Ramos (cell line): ENCODE measurements around the gene ANAPC15.

Experiments used
- in situ Hi-C: fragments of 300-500 bp; cut with MboI; formaldehyde crosslinking; loops from one replicate; pipeline ENCODE4 v1.14.3; 2022; ENCODE audit warnings: low sequenced_read_pairs; ENCODE audit not compliant: unreplicated experiment

The ANAPC15 gene

DNA sequence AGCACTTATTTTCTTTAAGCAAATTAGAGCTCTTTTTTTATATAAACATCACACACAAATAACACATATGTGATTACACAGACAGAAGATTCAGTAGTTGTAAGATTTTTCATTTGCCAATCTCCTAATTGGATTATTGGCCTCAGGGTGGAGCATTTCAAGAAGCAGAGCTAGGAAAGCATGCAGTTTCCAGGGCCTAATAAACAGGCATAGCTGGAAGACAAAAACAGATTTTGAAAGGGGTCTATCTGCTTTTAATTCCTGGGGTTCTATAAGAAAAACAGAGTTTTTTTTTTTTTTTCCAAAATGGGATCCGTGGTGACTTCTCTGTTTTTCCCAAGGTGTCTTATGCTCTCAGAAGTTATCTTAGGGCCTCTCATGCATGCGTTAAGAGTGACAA lies 15.4 kb upstream of the ANAPC15 start:
- in situ Hi-C loops = no loop called here

DNA sequence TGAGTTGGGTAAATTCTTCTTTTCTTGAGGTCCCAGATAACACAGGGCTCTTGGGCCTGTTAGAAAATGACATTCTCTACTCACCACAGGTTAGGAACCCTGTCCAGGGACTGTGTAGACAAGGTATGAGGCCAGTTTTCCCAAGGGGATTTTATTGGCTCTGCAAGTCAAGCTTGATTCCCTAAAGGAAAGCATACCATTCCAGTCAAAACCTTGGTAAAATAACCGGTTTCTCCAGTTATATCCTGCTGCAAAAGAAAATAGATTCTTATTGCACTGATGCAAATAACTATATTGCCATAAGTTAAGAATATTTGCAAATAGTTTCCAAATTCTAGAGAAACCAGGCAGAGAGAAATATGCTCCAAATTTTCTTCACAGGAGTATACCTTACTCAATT lies 13.5 kb upstream of the ANAPC15 start:
- in situ Hi-C loops = no loop called here

DNA sequence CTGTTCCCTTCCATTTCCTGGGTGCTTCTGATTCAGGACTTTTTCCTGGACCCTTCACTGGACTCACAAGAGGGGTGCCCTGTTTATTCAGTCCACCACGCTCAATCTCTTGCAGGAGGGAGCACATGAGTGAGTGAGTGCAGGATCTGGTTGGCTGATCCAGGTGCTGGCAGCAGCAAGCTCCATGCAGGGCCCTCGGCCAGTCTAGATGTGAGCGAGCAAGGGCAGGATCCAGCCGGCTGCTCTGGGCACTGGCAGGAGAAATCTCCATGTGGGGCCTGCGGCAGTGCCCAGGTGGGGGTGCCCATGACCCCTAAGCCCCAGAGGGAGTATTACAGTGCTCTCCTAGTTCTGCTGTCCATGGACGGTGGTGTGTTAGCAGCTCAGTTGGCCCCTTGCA lies 11.6 kb upstream of the ANAPC15 start:
- in situ Hi-C loops = no loop called here

DNA sequence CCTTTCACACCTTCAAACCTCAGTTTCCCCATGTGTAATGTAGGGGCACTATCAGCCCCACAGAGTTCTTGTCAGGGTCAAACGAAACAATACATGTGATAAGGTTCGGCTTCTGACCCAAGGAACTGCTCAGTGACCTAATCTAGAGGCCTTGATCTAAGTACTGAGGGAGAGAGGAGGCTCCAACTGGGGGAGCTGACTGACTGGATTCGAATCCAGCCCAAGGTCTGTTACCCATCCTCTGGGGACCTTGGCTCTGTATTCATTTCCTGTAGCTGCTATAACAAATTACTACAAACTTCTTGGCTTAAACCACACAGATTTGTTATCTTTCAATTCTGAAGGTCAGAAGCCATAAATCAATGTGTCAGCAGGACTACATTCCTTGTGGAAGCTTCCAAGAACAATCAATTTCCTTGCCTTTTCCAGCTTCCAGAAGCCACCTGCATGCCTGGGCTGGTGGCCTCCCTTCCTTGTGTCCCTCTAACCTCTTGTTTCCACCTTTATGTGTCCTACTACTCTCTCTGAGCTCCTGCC lies 10.7 kb upstream of the ANAPC15 start:
- in situ Hi-C loops = no loop called here

DNA sequence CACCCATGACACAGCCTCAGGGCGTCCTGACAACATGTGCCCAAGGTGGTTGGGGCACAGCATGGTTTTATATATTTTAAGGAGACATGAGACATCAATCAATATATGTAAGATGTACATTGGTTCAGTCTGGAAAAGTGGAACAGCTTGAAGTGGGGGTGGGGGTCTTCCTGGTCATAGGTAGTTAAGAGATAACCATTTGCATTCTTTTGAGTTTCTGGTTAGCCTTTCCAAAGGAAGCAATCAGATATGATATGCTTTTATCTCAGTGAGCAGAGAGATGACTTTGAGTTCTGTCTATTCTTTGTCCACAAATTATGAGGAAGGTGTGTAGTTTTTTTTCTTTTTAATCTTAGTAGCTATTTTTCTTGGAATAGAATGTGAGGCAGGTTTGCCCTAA lies 10.1 kb upstream of the ANAPC15 start:
- in situ Hi-C loops = no loop called here

DNA sequence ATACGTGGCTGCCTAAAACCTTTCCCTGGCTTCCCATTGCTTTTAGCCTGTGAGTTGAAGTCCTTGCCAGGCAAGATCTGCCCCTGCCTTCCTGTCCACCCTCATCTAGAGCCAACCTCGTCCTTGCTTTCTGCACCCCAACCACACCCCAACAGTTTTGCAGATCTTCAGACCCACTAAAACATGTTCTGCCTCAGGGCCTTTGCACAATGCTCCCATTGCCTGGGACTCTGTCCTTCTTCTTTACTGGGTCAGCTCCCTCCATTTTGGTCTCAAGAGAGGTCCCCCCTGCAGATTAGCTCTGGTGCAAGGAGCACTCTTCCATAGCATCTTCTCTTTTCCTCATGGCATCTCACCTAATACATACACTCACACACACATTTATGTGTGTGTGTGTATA lies 8.4 kb upstream of the ANAPC15 start:
- in situ Hi-C loops = no loop called here

DNA sequence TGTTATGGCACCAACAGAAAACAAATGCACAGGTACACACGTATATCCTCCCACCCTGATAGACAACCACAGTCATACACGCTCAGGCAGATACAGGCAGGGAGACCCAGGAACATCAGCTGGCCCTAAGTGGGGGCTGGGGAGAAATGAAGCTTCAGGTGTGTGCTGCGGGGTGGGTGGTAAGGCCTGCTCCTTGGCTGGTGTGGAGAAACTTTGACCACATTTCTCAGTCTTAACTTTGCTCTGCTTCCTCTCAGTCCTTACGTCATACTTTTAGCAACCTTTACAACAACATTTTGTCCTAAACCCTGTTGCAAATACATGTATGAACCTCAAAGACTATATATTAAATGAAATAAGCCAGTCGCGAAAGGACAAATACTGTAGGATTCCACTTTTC lies 6.7 kb upstream of the ANAPC15 start:
- in situ Hi-C loops = no loop called here

DNA sequence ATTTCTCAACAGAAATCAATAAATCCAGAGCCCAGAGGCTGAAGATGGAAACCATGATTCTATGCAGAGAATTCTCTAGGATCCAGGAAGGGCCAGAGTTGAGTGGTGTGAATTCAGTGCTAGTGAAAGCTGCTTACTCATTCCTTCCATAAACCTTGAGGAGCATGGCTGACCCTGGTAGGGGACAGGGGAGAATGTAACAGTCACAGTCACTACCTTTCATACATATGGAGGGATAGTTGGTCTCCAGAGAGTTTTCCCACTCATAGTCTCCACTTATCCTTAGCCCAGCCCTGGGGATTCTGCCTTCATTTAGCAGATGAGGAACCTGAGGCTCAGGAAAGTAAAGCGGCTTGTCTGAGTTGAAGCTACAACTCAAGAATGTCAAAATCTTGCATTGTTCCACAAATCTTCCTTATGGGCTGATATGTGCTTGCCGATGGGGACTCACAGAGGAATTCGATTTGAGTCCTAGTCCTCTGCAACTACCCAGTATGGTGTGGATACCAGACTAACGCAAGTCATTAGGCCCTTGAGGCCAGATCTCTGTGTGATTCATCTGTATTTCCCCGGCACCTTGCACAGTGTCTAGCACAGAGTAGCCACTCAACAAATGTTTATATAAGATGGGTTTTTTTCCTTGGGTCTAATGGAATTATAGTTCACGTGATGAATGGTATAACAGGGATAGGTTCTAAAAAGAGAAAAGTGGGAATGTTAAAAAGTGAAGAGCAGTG lies 3.7 kb upstream of the ANAPC15 start:
- in situ Hi-C loops = no loop called here

DNA sequence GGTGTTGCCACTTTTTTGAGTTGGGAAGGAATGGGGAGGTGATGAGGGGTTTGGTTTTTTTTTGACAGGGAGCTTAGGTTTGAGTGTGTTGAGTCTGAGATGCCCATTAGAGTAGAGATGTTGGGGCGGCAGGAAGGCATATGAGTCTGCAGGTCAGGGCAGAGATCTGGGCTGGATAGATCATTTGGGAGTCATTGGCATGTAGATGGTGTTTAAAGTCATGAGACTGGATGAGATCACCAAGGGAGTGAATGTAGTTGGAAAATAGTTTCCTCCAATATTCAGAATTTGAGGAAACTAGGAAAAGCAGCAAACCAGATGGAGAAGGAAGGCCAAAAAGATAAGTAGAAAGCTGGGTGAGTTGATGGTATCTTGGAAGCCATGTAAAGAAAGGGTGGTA lies 2.1 kb upstream of the ANAPC15 start:
- in situ Hi-C loops = no loop called here

DNA sequence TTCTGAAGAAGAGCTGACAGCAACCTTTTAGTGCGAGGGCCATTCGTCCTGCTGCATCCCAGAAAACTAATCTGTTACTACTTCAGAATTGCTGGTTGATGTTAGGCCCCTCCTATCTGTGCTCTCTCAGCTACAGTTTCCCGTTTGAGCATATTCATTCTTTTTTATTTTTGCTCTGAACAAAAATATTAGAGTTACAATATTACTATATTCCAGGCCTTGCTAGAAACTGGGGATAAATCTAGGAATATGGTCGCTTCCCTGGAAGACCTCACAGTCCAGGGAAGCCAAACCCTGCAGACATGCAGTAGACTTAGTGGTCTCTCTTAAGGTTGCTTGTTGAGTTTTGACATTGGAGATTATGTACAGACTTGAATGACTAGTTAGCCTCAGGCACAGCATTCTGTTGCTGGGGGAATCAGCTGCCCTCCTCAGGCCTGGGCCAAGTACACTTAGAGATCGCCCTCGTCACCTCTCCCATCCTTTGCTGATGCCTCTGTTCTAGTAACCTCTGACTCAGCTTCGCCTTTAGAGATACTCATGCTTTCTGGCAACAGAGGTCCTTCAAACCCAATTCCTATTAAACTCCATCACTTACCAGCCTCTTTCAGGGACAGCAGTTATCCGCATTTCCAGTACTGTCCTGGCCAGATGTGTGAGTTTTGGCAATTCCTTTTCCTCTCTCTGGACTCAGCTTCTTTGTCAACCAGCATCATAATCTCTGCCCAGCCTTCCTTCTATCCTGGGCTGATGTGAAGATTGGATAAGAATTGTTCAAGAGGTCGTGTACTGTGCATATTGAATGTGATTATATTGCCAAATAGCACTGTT lies 698 bp upstream of the ANAPC15 start:
- in situ Hi-C loops = no loop called here

DNA sequence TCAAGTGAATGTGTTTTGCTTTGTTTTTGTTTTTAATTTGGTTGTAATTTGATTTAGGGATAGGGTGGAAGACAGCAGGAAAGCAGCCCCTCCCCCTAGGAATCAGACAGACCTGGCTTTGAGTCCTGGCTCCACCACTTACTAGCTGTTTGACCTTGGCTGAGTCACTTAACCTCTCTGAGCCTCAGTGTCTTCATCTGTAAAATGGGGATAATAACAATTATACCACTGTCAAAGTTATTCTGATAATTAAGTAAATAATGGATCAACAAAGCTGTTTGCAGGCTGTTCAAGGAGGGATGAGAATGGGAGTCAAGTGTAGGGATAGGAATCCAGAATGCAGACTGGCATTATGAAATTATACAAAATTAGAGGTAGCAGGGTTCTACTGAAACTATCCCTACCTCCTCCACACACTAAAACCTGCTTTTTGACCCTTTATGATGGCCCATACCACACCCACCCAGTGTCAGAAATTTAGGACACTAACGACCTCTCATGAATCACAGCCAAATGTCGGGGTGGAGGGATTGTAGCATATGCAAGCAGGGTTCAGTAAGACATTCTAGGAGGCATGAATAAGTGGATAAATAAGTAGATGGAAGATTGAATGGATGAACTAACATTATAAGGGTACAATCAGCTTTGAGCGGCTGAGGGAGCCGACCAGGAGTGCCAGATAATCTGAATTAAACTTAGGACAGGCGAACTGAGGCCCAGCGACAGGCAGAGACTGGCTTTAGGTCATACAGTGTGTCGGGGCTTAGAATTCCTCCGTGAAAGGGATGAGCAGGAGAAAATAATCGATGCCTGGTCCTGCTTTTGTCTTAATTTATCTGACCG lies 974 bp downstream of the ANAPC15 start:
- in situ Hi-C loops = no loop called here

DNA sequence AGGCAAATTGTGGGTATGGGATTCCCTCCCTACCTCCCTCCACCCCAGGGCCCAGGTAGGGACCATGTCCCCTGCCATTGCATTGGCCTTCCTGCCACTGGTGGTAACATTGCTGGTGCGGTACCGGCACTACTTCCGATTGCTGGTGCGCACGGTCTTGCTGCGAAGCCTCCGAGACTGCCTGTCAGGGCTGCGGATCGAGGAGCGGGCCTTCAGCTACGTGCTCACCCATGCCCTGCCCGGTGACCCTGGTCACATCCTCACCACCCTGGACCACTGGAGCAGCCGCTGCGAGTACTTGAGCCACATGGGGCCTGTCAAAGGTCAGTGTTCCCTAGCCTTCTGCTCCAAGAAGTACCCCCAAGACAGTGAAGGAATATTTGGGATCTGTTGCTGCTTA lies 6.6 kb downstream of the ANAPC15 start, which contains the start of gene TOMT:
Gene TOMT, plus strand, starts transcription at position 37 of the 400 bp plus-strand sequence. Its CDS starts 28 bp downstream, at position 65.
- in situ Hi-C loops = no loop called here

DNA sequence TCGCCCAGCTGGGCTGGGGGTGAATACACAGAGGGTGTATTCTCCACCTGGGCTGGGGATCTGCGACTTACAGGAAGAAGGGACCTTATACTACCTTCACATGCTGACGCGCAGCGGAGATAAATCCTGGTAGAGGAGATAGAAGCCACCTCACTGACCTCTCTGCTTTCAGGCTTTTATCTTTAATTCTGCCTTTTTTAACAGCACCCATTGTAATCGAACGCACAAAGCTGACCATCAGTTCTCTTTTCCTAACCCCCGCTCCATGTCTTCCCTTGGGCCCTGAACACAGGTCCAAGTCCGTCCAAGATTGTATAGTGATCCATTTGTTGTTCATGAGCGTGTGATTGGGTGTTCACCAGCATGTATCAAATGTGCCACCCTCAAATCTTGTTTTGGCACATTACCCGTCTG lies 8.7 kb downstream of the ANAPC15 start:
- in situ Hi-C loops = no loop called here

DNA sequence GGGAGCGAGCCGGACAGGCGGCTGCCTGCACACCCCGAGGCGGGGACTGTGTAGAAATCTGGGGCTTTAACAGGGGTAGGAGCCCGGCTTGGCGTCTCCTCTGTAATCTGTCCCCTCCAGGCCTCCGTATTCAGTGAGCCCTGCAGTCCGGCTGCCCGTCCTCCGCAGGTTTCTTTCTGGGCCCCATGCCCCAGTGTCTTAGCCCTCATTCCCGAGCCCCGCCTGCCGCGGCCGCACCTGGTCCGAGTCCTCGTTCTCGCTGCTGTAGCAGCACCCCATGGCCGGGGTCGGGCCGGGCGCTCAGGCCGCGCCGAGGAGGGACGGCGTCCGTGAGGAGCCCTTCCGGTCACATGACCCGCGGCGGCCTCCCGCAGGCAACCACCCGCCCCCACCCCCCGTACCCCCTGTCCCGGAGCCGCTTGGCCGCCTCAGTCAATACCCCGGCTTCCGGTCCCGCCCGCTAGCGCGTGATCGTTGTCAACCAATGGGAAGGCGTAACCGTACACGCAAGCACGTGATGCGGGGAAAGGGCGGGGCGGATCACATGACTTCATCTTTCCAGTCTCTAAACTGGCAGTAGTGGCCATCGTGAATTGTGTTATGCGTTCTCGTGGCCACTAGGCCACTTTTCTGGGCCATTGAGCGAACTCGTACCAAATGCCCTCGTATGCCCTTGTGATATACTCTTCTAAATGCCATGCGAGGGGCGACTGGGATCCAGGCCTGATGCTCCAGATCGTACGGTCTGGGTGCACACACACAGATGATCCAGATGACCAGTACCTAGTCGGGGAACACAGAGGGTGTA lies 9.3 kb downstream of the ANAPC15 start, which contains the start of gene LAMTOR1:
Gene LAMTOR1, minus strand, starts transcription at position 352 of the 808 bp plus-strand sequence. Its CDS starts 73 bp downstream, at position 279.
- in situ Hi-C loops = no loop called here

DNA sequence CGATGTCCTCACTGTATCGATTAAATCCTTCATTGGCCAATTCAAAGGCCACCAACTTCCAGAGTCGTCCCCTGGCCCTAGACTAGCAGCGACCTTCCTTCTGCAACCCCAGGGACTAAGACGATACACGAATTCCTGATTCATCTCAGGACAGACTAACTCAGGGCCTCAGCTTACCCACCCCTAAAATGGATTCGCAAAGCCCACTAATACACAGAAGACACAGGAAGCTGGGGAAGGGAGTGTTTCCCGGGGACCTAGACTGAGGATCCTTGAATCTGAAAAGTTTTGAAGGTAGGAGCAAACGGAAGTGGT lies 9.9 kb downstream of the ANAPC15 start:
- in situ Hi-C loops = no loop called here

DNA sequence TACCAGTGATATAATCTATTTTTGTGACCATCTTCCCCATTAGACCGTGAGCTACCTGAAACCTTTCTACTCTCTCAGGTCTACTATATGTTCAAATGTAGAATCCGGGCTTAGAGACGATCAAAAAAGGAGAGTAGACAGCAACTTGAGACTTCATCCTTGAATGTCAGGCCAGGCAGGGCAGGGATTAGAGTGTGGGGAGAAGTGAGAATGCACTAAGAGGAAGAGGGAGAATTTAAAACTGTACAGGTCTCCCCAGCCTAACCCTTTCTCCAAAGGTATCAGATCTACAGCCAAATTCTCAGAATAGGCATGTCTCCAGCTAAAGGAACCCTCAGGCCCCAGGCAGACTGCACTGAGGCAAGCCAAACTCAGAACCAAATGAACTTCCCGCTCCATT lies 10.3 kb downstream of the ANAPC15 start:
- in situ Hi-C loops = no loop called here

DNA sequence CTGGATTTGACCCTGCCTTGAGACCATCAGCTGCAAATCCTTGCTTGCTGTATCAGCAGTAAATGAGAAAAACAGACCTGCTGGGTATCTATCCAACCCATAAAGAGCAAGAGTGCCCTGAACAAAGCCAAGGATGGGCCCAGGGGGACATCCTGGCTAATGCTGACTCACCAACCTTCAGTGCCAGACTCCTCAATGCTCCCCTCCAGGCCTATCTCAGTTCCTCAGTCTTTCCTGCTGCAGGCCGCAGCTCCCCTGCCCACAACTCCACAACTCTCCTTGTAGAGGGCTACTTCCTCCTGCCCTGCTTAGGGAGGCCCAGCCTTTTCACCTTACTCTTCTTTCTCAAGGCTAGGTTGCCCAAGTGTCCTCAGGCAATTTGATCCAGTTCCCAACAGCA lies 12.0 kb downstream of the ANAPC15 start:
- in situ Hi-C loops = no loop called here

DNA sequence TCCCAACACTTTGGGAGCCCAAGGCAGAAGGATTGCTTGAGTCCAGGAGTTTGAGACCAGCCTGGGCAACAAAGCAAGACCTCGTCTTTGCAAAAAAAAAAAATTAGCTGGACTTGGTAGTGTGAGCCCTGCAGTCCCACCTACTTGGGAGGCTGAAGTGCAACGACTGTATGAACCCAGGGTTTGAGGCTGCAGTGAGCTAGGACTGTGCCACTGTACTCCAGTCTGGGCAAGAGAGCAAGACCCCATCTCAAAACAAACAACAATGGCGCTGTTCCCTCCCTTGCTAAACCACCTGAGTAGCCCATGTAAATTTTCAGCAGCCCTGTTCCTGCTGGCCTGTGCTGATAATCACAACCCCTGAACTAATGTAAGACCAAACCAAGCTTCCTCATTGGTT lies 12.5 kb downstream of the ANAPC15 start:
- in situ Hi-C loops = no loop called here

DNA sequence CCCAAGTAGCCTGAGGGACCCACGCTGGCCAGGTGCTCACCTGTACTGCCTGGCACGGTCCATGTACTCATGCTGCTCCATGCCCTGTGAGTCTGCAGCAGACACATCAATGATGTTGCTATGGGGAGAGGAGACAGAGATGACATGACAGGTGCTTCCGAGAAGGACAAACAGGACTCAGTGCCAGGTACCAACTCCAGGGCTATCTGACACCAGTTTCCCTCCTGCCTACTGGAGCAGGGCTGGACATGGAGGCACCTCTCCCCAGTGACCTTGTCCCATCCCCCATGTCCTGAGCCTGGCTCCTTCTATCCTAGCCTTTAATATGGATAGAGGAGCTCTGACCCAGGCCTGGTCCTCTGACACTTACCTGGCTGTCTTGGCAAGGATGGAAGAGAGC lies 13.8 kb downstream of the ANAPC15 start:
- in situ Hi-C loops = no loop called here

DNA sequence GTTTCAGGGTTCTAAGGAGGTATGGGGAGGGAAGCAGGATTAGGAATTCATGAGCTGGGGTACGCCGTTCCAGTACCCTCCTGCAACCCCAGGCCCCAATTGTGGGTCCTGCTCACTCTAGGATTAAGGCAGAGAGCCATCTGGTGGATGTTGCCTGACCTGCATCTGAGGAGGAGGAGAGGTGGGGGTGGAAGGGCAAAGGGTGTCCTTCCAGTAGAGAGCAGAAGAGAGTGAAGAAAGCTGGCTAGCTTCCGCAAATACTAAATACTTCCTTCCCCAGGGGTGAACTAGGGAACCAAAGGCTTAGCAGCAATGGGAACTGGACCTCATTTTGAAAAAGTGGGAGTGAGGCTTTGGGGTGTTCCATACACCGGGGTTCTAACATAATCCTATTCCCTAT lies 21.2 kb downstream of the ANAPC15 start:
- in situ Hi-C loops = loop anchor here (5.0 kb wide), 1 partner anchor 64 kb away; no protein-coding TSS in a partner anchor
